Liver (tissue), 9 donors: Measurements from ENCODE around the gene EDN3. TPM values are rescaled to one million over a fixed set of nuclear protein-coding genes. Genes with fewer than 3 reads are reported as not detected.
A peak's percentile ranks its signal among the peaks of the same experiment; 100 is the strongest.

Experiments
- DNase-seq: peaks from one replicate; pipeline ENCODE4 v3.0.0-alpha.2; 2017; ENCODE audit warnings: low spot score
- H3K27ac ChIP-seq, 2 donors: one replicate each; pipeline ENCODE4 v1.7.0; 2013; ENCODE audit warnings: inconsistent platforms in 2 of 2, low read length in 2 of 2, control low read depth in 1 of 2, low read depth in 1 of 2, mild to moderate bottlenecking in 1 of 2
- H3K27me3 ChIP-seq, 4 donors: one replicate each; pipeline versions ENCODE4 v1.6.1 to v1.7.0; 2013; ENCODE audit warnings: low read length in 3 of 4, inconsistent platforms in 1 of 4, mild to moderate bottlenecking in 1 of 4, moderate library complexity in 1 of 4; ENCODE audit not compliant: control insufficient read depth in 4 of 4, insufficient read depth in 4 of 4
- H3K36me3 ChIP-seq, 4 donors: one replicate each; pipeline versions ENCODE4 v1.6.1 to v1.7.0; 2013; ENCODE audit warnings: low read length in 3 of 4, mild to moderate bottlenecking in 3 of 4, low read depth in 1 of 4, moderate library complexity in 1 of 4; ENCODE audit not compliant: control insufficient read depth in 4 of 4, insufficient read depth in 3 of 4
- H3K4me1 ChIP-seq, 4 donors: one replicate each; pipeline versions ENCODE4 v1.6.1 to v1.7.0; 2013; ENCODE audit warnings: low read length in 3 of 4, mild to moderate bottlenecking in 3 of 4, moderate library complexity in 1 of 4; ENCODE audit not compliant: control insufficient read depth in 4 of 4, insufficient read depth in 4 of 4
- H3K4me3 ChIP-seq, 3 donors: one replicate each; pipeline versions ENCODE4 v1.6.1 to v1.7.0; 2013; ENCODE audit warnings: low read length in 3 of 3, control low read depth in 1 of 3, low read depth in 1 of 3, mild to moderate bottlenecking in 1 of 3
- H3K9ac ChIP-seq, 2 donors: one replicate each; pipeline ENCODE4 v1.7.0; 2013; ENCODE audit warnings: low read length in 2 of 2, mild to moderate bottlenecking in 2 of 2, moderate library complexity in 2 of 2, control low read depth in 1 of 2, low read depth in 1 of 2
- H3K9me3 ChIP-seq, 4 donors: one replicate each; pipeline versions ENCODE4 v1.6.1 to v1.7.0; 2013; ENCODE audit warnings: low read length in 3 of 4; ENCODE audit not compliant: control insufficient read depth in 4 of 4
- EGR1 ChIP-seq, 2 donors: IDR thresholded peaks; 2 replicates each; pipeline ENCODE4 v1.6.1; 2016 to 2018; ENCODE audit warnings: antibody characterized with exemption in 2 of 2, low read depth in 2 of 2
- FOXA2 ChIP-seq: IDR thresholded peaks from 2 replicates; pipeline ENCODE4 v1.6.1; 2016; ENCODE audit warnings: antibody characterized with exemption
- GABPA ChIP-seq, 2 donors: IDR thresholded peaks in 1 of 2; conservative IDR thresholded peaks in 1 of 2; 2 replicates each; pipeline ENCODE4 v1.6.1; 2016; ENCODE audit warnings: antibody characterized with exemption in 2 of 2, mild to moderate bottlenecking in 1 of 2, moderate library complexity in 1 of 2
- HNF4A ChIP-seq, 2 donors: conservative IDR thresholded peaks; 2 replicates each; pipeline ENCODE4 v1.6.1; 2016; ENCODE audit warnings: antibody characterized with exemption in 2 of 2, mild to moderate bottlenecking in 2 of 2
- JUND ChIP-seq, 2 donors: IDR thresholded peaks; 2 replicates each; pipeline ENCODE4 v1.6.1; 2016; ENCODE audit warnings: antibody characterized with exemption in 2 of 2
- NR2F2 ChIP-seq: IDR thresholded peaks from 2 replicates; pipeline ENCODE4 v1.6.1; 2016; ENCODE audit warnings: antibody characterized with exemption
- RXRA ChIP-seq, 2 donors: IDR thresholded peaks; 2 replicates each; pipeline ENCODE4 v1.6.1; 2017 to 2018; ENCODE audit warnings: antibody characterized with exemption in 2 of 2, mild to moderate bottlenecking in 1 of 2
- SP1 ChIP-seq: IDR thresholded peaks from 2 replicates; pipeline ENCODE4 v1.6.1; 2018; ENCODE audit warnings: antibody characterized with exemption, mild to moderate bottlenecking
- WGBS: extraction: QIAGEN DNeasy Blood & Tissue Kit; methylation state at CpG from one replicate; pipeline ENCODE4 v1.1.7; 2013; 5-methylcytosine and 5-hydroxymethylcytosine counted together
- polyA plus RNA-seq, 2 donors: library from polyadenylated mRNA; stranded (reverse) in 1 of 2; unstranded in 1 of 2; fragments of 200-250 nt in 1 of 2; fragments of >200 nt in 1 of 2; fragmentation: Nextera tagmentation in 1 of 2; extraction: Ambion mirVana in 1 of 2; gene quantifications; one replicate each; pipeline versions ENCODE4 v1.2.1 to v1.2.3, GENCODE V29; 2013 to 2015
- total RNA-seq, 2 donors: library from RNA; depleted of rRNA; stranded (reverse); fragments of >200 nt; gene quantifications; one replicate each; pipeline ENCODE4 v1.2.3, GENCODE V29; 2014
- TF ChIP-seq, protein P1 (sequence below): IDR thresholded peaks from 2 replicates; pipeline ENCODE4 v1.6.1; 2016; ENCODE audit warnings: antibody characterized with exemption
- TF ChIP-seq, protein P2 (sequence below): IDR thresholded peaks from 2 replicates; pipeline ENCODE4 v1.6.1; 2016; ENCODE audit warnings: antibody characterized with exemption
- TF ChIP-seq, protein P3 (sequence below): IDR thresholded peaks from 2 replicates; pipeline ENCODE4 v1.6.1; 2016; ENCODE audit warnings: antibody characterized with exemption
- TF ChIP-seq, protein P4 (sequence below): IDR thresholded peaks from 2 replicates; pipeline ENCODE4 v1.6.1; 2016; ENCODE audit warnings: antibody characterized with exemption, mild to moderate bottlenecking
- TF ChIP-seq, protein P5 (sequence below): fragments of 150-350 bp; IDR thresholded peaks from 2 replicates; pipeline ENCODE4 v1.5.1; 2017; ENCODE audit warnings: improper control_type of control experiment, low read depth, low read length; ENCODE audit not compliant: missing input control
- donor health status: healthy.
- donor health status: healthy.
- donor health status: healthy.
- donor health status: healthy.
- donor health status: healthy.

The EDN3 gene
- total and polyA plus RNA-seq, 4 donors, result 0.09 TPM; not detected in 3

DNA sequence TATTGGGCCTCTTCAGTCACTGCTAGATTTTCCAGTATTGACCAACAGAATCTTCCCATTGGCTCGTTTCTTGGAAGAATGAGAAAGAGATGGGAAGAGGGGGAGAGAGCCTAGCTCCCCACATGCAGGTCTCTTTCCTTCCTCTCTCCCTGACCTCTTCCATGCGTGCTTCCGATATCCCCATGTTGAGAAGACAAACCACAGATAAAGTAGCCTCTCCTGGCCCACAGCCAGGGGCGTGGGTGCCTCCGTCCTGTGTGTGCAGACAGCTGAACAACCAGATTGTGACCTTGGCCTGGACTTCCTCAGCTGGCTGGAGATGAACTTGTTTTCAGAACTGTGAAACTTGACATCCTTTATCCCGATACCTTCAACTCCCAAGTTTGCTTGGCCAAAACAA lies 71.0 kb downstream of the EDN3 start:
- DNase-seq, result no peak
- Histone ChIP-seq H3K9me3 (no peaks in the 10 kb centered on the region), H3K27ac (no peak overlapping the region), H3K9ac (no peak overlapping the region), H3K4me1 (no peaks in the 10 kb centered on the region), H3K4me3 (no peak overlapping the region), H3K27me3 (peaks cover 0 to 4% (median 0%) of the 10 kb centered on the region in 4 donors), H3K36me3 (no peaks in the 10 kb centered on the region)
- TF ChIP-seq, protein P1, sequence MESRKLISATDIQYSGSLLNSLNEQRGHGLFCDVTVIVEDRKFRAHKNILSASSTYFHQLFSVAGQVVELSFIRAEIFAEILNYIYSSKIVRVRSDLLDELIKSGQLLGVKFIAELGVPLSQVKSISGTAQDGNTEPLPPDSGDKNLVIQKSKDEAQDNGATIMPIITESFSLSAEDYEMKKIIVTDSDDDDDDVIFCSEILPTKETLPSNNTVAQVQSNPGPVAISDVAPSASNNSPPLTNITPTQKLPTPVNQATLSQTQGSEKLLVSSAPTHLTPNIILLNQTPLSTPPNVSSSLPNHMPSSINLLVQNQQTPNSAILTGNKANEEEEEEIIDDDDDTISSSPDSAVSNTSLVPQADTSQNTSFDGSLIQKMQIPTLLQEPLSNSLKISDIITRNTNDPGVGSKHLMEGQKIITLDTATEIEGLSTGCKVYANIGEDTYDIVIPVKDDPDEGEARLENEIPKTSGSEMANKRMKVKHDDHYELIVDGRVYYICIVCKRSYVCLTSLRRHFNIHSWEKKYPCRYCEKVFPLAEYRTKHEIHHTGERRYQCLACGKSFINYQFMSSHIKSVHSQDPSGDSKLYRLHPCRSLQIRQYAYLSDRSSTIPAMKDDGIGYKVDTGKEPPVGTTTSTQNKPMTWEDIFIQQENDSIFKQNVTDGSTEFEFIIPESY, result no peak
- TF ChIP-seq NR2F2 (peak; percentile 82), FOXA2 (no peak)
- TF ChIP-seq, protein P2, sequence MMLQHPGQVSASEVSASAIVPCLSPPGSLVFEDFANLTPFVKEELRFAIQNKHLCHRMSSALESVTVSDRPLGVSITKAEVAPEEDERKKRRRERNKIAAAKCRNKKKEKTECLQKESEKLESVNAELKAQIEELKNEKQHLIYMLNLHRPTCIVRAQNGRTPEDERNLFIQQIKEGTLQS, result no peak
- 63% methylated on average over 6 of the region's 6 CpGs for WGBS

DNA sequence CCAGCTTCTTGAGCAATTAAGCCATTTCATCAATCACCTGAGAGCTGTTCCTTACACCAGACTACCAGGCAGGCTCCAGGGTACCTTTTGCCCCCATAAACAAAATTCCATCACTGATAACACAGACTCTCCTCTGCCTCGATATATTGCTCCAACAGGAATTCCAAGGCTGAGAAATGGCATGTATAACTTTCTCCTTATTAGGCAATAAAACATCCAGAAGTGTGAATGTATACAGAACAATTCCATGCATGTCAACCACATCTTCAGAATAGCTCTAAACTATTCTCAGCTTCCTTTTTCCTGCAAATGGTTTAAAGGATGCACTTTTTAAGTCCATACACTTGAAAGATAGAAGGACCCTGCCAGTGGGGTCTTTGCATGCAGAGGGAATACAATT lies 73.8 kb downstream of the EDN3 start:
- WGBS, result 69% methylated on average over 1 of the region's 1 CpG
- H3K27me3 ChIP-seq, result peaks cover 0 to 8% (median 0%) of the 10 kb centered on the region in 4 donors

More for the DNA sequence above, 73.8 kb downstream of the EDN3 start:
- no peak overlapping the region for H3K27ac ChIP-seq
- no peak for TF ChIP-seq JUND (IDR thresholded peaks at IDR 0.05)
- TF ChIP-seq GABPA (IDR thresholded peaks at IDR 0.05 in 1 of 2, conservative IDR thresholded peaks at IDR 0.05 in 1 of 2), result no peak
- TF ChIP-seq, protein P1, result no peak
- no peak for TF ChIP-seq FOXA2
- TF ChIP-seq SP1, result no peak
- TF ChIP-seq, protein P3, sequence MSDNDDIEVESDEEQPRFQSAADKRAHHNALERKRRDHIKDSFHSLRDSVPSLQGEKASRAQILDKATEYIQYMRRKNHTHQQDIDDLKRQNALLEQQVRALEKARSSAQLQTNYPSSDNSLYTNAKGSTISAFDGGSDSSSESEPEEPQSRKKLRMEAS, result no peak
- TF ChIP-seq, protein P4, sequence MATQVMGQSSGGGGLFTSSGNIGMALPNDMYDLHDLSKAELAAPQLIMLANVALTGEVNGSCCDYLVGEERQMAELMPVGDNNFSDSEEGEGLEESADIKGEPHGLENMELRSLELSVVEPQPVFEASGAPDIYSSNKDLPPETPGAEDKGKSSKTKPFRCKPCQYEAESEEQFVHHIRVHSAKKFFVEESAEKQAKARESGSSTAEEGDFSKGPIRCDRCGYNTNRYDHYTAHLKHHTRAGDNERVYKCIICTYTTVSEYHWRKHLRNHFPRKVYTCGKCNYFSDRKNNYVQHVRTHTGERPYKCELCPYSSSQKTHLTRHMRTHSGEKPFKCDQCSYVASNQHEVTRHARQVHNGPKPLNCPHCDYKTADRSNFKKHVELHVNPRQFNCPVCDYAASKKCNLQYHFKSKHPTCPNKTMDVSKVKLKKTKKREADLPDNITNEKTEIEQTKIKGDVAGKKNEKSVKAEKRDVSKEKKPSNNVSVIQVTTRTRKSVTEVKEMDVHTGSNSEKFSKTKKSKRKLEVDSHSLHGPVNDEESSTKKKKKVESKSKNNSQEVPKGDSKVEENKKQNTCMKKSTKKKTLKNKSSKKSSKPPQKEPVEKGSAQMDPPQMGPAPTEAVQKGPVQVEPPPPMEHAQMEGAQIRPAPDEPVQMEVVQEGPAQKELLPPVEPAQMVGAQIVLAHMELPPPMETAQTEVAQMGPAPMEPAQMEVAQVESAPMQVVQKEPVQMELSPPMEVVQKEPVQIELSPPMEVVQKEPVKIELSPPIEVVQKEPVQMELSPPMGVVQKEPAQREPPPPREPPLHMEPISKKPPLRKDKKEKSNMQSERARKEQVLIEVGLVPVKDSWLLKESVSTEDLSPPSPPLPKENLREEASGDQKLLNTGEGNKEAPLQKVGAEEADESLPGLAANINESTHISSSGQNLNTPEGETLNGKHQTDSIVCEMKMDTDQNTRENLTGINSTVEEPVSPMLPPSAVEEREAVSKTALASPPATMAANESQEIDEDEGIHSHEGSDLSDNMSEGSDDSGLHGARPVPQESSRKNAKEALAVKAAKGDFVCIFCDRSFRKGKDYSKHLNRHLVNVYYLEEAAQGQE, result no peak
- no peak for TF ChIP-seq NR2F2
- TF ChIP-seq, protein P2, result no peak
- no peak for TF ChIP-seq HNF4A (conservative IDR thresholded peaks at IDR 0.05)
- no peak for TF ChIP-seq EGR1 (IDR thresholded peaks at IDR 0.05; ENCODE audit: low read depth in 2 of 2)
- TF ChIP-seq RXRA (IDR thresholded peaks at IDR 0.05), result no peak
- TF ChIP-seq, protein P5, sequence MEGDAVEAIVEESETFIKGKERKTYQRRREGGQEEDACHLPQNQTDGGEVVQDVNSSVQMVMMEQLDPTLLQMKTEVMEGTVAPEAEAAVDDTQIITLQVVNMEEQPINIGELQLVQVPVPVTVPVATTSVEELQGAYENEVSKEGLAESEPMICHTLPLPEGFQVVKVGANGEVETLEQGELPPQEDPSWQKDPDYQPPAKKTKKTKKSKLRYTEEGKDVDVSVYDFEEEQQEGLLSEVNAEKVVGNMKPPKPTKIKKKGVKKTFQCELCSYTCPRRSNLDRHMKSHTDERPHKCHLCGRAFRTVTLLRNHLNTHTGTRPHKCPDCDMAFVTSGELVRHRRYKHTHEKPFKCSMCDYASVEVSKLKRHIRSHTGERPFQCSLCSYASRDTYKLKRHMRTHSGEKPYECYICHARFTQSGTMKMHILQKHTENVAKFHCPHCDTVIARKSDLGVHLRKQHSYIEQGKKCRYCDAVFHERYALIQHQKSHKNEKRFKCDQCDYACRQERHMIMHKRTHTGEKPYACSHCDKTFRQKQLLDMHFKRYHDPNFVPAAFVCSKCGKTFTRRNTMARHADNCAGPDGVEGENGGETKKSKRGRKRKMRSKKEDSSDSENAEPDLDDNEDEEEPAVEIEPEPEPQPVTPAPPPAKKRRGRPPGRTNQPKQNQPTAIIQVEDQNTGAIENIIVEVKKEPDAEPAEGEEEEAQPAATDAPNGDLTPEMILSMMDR, result no peak
- no peaks in the 10 kb centered on the region for H3K9me3 ChIP-seq
- no peak for DNase-seq
- no peak overlapping the region for H3K9ac ChIP-seq
- no peaks in the 10 kb centered on the region for H3K4me1 ChIP-seq
- H3K4me3 ChIP-seq, result no peak overlapping the region
- H3K36me3 ChIP-seq, result no peaks in the 10 kb centered on the region
